ENCODE data around the gene PPM1L.

PPM1L gene

DNA sequence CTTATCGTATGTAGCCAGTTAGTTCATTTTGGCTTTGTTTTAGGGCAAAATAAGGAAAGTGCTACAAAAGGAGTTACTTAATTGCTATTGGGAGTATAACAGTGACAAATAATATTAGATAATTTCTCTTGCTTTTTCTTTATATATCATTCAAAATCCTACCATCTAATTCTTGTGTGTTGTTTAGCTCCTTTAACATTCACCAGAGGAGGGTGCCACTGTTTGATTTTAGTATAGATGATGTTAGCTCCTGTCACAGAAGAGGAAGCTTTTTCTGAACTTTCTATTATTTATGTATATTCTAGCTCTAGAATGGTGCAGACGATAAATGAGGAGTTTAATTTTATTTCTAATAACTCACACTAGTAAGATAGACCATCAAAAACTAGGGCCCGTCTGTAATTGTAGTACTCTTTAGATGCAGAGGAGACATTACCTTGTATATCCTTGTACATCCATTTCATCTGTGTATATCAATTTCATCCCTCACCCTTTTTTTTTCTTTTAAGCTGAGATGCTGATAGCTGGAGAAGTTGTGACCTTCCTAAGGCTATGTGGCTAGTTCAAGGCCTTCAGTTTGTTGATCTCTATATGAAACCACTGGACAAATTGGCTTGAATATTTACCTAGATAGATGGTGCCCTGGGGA is 3.0 kb downstream of the PPM1L start:
- Histone ChIP-seq H3K4me3 (replicated peaks; ENCODE audit: insufficient read depth, low read length) (no peak overlapping the region), H3K27ac (replicated peaks) (no peak overlapping the region), H3K27me3 (ENCODE audit: insufficient read depth, poor library complexity, severe bottlenecking) (no peaks in the 10 kb centered on the region)
- no peak for DNase-seq (ENCODE audit: low read depth in 1 of 2, low spot score in 1 of 2)
- TF ChIP-seq POLR2AphosphoS5 (IDR thresholded peaks at IDR 0.05; ENCODE audit: low read depth), result no peak
- TF ChIP-seq, protein P1, sequence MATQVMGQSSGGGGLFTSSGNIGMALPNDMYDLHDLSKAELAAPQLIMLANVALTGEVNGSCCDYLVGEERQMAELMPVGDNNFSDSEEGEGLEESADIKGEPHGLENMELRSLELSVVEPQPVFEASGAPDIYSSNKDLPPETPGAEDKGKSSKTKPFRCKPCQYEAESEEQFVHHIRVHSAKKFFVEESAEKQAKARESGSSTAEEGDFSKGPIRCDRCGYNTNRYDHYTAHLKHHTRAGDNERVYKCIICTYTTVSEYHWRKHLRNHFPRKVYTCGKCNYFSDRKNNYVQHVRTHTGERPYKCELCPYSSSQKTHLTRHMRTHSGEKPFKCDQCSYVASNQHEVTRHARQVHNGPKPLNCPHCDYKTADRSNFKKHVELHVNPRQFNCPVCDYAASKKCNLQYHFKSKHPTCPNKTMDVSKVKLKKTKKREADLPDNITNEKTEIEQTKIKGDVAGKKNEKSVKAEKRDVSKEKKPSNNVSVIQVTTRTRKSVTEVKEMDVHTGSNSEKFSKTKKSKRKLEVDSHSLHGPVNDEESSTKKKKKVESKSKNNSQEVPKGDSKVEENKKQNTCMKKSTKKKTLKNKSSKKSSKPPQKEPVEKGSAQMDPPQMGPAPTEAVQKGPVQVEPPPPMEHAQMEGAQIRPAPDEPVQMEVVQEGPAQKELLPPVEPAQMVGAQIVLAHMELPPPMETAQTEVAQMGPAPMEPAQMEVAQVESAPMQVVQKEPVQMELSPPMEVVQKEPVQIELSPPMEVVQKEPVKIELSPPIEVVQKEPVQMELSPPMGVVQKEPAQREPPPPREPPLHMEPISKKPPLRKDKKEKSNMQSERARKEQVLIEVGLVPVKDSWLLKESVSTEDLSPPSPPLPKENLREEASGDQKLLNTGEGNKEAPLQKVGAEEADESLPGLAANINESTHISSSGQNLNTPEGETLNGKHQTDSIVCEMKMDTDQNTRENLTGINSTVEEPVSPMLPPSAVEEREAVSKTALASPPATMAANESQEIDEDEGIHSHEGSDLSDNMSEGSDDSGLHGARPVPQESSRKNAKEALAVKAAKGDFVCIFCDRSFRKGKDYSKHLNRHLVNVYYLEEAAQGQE (IDR thresholded peaks at IDR 0.05; ENCODE audit: insufficient replicate concordance, low read depth), result no peak
- no peak for TF ChIP-seq SPI1 (IDR thresholded peaks at IDR 0.05; ENCODE audit: borderline replicate concordance, low read depth)
- TF ChIP-seq, protein P2, sequence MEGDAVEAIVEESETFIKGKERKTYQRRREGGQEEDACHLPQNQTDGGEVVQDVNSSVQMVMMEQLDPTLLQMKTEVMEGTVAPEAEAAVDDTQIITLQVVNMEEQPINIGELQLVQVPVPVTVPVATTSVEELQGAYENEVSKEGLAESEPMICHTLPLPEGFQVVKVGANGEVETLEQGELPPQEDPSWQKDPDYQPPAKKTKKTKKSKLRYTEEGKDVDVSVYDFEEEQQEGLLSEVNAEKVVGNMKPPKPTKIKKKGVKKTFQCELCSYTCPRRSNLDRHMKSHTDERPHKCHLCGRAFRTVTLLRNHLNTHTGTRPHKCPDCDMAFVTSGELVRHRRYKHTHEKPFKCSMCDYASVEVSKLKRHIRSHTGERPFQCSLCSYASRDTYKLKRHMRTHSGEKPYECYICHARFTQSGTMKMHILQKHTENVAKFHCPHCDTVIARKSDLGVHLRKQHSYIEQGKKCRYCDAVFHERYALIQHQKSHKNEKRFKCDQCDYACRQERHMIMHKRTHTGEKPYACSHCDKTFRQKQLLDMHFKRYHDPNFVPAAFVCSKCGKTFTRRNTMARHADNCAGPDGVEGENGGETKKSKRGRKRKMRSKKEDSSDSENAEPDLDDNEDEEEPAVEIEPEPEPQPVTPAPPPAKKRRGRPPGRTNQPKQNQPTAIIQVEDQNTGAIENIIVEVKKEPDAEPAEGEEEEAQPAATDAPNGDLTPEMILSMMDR (IDR thresholded peaks at IDR 0.05; ENCODE audit: insufficient read depth, low read length), result no peak
- no peak for TF ChIP-seq GABPA (IDR thresholded peaks at IDR 0.05; ENCODE audit: low read depth)

DNA sequence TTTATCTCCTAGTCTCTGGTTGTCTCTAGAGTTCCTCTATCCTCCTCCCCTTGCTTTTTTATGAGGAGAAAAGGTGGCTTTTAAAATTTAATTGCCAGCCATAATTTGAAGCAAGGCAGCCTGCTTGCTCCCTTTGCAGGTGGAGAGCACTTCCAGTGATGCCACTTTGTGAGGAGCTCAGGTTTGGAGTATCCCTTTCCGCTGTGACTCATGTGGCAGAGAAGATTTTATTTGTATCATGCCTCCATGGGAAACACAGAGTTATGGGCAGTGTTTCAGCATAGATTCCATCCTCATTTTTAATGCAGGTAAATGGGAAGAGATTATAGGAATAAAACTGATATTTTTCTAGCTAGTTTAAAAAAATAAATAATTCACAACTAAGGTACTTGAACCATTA is 7.0 kb downstream of the PPM1L start:
- TF ChIP-seq GABPA (IDR thresholded peaks at IDR 0.05; ENCODE audit: low read depth), result no peak
- TF ChIP-seq, protein P2 (IDR thresholded peaks at IDR 0.05; ENCODE audit: insufficient read depth, low read length), result no peak
- TF ChIP-seq, protein P1 (IDR thresholded peaks at IDR 0.05; ENCODE audit: insufficient replicate concordance, low read depth), result no peak
- TF ChIP-seq SPI1 (IDR thresholded peaks at IDR 0.05; ENCODE audit: borderline replicate concordance, low read depth), result no peak
- TF ChIP-seq POLR2AphosphoS5 (IDR thresholded peaks at IDR 0.05; ENCODE audit: low read depth), result no peak
- no peak overlapping the region for H3K27ac ChIP-seq (replicated peaks)
- DNase-seq (ENCODE audit: low read depth in 1 of 2, low spot score in 1 of 2), result no peak
- H3K27me3 ChIP-seq (ENCODE audit: insufficient read depth, poor library complexity, severe bottlenecking), result no peaks in the 10 kb centered on the region
- no peak overlapping the region for H3K4me3 ChIP-seq (replicated peaks; ENCODE audit: insufficient read depth, low read length)

- DNase-seq (ENCODE audit: low read depth in 1 of 2, low spot score in 1 of 2), result no peak
- H3K27ac ChIP-seq (replicated peaks), result no peak overlapping the region
Observed at GRCh38 chr3:160765211-160765610, 9.2 kb downstream of the PPM1L start.

More at GRCh38 chr3:160765211-160765610, 9.2 kb downstream of the PPM1L start:
- no peak overlapping the region for H3K4me3 ChIP-seq (replicated peaks; ENCODE audit: insufficient read depth, low read length)
- TF ChIP-seq POLR2AphosphoS5 (IDR thresholded peaks at IDR 0.05; ENCODE audit: low read depth), result no peak
- TF ChIP-seq SPI1 (IDR thresholded peaks at IDR 0.05; ENCODE audit: borderline replicate concordance, low read depth), result no peak
- TF ChIP-seq, protein P2 (IDR thresholded peaks at IDR 0.05; ENCODE audit: insufficient read depth, low read length), result no peak
- no peak for TF ChIP-seq GABPA (IDR thresholded peaks at IDR 0.05; ENCODE audit: low read depth)
- TF ChIP-seq, protein P1 (IDR thresholded peaks at IDR 0.05; ENCODE audit: insufficient replicate concordance, low read depth), result no peak
- no peaks in the 10 kb centered on the region for H3K27me3 ChIP-seq (ENCODE audit: insufficient read depth, poor library complexity, severe bottlenecking)
